HuH-7 (cell line): ENCODE measurements around the gene TBC1D1.

ENCODE experiments used
- DNase-seq: peaks from one replicate; pipeline ENCODE4 v3.0.0; 2011; ENCODE audit warnings: low spot score

Gene TBC1D1

DNA sequence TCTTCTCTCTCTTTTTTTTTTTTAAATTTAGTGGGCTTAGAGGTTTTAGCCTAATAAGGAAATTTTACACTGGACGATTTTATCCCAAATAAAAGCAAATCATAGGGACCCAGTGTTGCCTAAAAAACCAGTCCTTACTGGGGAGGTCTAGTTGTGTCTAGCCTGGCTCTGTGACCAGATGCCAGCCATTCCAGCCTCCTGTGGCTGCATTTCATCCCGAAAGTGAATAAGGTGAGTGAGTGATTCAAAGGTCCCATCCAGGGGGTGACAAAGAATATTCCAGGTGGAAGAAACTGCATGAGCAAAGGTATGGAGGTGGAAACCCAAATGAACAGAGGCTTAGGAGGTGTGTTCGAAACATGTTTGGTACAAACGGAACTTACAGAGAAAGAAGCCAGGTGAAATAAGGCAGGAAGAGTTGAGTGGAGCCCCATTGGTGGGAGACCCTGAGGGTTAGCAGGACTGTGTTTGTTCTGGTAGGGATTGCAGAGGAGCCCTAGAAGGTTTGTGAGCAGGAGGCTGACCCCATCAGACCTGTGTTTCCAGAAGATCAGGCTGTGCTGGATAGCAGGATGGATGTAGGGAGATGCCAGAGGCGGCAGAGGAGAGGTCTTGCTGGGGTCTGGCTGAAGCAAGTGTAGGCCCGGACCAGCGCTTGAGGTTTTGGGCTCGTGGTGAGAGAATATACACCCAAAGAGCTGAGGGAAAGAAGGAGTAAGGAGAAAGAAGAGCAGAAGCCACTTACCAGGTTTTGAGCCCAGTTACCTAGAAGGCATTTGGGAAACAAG, 100.9 kb downstream of the TBC1D1 start:
- DNase-seq: no peak

DNA sequence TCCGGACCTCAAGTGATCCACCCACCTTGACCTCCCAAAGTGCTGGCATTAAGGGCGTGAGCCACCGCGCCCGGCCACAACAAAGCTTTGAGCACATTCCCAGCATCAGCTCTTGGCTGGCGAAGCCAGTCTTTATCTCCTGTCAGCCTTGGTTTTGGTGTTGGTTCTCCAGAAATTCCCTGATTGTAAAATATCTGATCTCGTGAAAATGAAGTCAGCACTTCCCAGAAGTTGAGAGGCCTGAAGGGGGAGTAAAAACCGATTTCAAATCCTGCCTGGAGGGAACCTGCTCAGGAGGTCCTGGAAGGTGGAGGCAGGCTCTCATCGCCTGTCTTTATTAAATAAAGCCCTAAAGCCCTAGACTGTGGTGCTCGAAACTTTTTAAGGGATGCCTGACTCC, 102.9 kb downstream of the TBC1D1 start:
- no peak for DNase-seq

DNA sequence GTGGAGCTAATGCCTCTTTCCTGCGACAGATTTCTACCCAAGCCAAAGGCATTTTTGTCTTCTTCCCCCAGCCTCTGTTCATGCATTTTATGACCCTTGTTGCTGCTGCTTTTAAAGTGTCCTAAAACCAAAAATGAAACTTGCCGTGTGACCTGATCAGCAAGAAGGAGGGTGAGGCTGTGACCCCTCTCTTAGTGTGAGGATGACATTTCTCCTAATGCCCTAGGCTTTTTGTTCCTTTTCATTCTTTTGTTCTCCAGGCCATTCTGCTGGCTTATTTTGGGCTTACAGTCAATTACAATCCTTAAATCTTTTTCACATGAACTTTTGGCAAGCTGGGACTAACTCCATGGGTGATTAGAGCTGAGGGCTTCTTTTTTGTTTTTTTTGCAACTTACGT, 103.7 kb downstream of the TBC1D1 start:
- no peak for DNase-seq

DNA sequence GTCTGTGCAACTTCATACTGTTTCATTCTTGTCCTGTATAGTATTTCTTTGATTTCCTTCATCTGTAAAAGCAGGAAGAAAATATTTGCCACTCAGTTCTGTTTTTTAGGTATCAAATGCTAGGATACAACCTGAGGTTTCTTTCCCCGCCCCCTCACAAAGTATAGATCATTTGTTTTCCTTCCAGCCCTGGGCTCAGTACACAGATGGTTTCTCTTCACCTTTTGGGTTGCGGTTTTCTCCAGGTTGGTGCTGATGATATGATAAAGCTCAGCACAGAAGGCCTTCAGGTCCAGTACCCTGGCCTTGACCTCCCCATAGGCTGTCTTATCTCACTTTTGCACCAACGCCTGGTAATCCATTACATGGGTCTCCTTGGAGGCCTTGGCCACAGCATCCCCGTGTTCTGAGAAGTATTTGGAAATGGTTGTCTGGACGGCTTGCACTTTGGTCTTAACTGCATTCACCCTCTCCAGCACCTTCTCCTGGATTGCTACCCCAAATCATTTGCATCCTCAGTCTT, 104.5 kb downstream of the TBC1D1 start:
- DNase-seq: no peak

DNA sequence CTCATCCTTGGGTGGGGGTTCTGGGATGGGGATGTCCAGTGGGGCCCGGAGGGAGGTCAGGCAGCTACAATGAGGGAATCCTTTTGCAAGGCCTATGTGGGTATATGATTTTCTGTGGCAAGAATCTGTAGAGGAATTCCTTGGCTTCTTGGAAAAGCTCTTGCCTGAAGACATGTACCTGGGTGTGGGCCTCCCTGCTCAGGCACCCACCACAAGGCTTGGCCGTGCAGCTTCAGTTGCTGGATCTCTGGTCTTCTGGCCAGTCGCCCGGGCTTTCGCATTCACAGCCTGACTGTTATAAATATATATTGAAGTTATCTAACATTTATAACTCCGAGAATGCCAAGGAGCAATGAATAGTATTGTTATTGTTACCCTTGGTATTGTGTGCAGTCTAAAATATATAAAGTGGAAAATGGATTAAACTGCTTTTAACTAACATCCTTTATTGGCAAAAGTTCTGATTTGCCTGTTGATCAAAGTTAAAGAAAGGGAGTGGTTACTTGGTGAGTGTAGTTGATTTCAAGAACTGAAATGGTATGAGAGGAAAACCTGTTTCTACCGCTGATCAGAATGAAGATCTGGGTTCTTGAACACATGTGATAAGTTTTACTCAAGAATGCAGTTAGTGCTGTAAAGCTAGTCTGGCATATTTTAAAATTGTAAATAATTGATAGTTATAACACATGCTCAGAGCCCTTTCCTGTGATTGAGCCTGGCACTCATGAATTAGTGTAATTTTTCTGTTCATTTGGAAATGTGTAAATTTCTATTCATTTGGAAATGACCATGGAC, 105.3 kb downstream of the TBC1D1 start:
- DNase-seq: no peak

DNA sequence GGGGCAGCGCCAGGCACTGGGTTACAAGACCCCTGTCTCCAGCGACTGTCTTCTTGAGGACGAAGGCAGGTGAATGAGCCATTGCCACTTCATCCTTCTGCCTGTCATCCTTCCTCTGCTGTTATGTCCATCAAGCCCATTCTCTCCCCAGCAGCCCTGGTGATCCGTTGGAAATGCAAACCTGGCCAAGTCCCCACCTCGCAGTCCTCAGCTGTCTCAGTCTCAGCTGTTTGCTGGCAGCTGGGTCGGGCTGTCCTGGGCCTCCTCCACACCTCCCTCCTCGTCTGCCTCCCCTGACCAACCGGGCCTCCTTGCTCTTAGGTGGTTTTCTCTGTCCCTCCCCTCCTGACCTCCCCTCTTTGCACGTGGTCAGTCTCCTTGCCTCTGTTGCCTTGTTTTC, 107.3 kb downstream of the TBC1D1 start:
- no peak for DNase-seq

DNA sequence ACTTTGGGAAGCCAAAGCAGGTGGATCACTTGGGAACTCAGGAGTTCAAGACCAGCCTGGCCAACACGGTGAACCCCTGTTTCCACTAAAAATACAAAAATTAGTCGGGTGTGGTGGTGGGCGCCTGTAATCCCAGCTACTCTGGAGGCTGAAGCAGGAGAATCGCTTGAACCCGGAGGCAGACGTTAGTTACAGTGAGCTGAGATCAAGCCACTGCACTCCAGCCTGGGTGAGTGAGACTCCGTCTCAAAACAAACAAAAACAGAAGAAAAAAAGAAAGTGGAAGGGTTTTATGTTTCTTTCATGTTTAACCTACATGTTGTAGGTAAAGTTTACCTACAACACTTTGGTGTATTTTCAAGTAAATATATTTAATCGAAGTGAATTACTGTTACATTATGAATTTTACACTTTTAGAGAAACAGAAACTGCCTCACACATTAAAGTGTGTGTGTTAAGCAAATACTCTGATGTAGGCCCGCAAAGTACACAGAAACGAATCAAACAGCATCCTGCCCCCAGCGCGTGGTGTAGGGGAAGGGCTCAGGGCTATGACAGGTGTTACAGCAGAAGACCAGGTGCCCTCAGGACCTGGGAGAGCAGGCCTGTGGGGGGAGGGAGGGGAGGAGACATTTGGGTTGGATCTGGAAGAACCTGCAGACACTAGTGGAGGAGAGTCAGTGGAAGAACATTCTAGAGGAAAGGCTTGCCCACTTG, 108.3 kb downstream of the TBC1D1 start:
- DNase-seq: no peak

DNA sequence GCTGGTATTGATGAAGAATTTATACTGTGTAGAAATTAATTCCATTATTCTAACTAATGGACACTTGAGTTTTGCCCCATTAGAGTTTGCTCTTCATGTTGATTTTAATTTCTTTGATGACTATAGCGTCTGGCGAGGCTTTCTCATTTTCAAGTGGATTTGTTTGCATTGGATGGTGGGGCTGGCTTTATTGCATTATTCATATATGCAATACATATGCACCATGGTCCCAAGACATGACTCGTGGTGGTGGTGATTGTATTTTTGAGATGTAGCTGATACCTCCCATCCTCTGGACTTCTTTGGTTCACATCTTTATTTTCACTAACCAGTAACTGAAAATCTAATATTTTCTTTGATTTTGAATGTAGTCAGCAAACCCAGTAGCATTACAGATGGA, 109.1 kb downstream of the TBC1D1 start:
- no peak for DNase-seq

DNA sequence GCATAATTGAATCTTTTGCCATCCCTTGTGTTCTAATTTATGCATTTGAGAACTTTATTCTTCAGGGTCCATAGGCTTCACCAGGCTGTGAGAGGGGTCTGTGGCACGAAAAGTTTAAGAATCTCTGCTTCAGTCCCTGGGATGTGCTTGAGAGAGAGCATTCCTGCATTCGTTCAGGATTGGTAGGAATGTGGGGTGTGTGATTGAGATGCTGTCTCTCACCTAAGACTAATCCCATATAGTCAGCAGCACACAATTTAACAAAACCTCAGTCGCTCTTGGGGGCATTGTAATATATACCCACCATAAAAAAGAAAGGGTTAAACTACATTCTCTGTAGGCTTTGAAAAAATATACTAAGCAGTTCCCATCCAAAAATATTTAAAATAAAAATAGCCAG, 111.0 kb downstream of the TBC1D1 start:
- DNase-seq: no peak

DNA sequence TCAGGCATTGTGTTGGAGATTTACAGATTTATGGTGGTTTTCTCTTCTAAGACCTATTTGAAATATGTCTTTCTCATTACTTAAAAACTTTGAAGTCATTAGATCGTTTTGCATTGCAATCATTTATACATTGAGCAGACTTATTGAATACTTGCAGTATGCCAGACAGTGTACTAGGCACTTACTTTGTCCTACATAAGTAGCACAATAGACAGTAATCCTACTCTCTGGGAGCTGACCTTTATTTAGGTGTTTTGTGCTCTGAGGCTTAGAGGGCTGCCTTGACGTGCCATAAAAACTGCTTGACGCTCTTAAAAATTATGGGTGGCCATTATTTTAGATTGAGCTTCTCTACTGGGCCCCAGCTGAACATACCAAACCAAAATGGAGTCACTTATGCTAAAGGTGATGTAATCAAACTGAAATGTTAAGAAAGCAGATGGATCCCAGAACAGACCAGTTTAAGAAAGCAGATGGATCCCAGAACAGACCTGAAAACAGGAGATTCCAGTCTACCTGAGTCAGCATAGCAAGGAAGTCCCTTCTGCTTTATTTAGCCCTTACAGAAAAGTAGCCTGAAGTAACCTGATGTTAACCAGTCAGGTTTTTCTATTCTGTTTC, 111.7 kb downstream of the TBC1D1 start:
- no peak for DNase-seq

DNA sequence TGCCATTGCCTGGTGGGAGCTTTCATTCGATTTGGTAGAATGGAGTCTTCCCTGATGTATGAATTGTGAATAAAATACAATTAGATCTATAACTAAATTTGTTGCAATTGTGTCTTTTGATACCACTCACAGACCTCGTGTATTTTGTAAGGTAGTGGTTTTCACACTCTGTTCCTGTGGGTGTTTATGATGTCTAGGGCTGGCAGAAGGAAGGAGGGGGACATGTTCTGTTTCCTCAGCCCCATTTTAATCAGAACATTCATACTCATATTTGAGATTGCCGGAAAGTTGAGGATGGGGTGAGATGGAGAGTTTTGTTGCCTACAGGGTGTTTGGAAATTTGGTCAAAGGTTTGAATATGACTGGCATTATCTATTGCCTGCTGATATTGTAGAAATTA, 112.2 kb downstream of the TBC1D1 start:
- no peak for DNase-seq

DNA sequence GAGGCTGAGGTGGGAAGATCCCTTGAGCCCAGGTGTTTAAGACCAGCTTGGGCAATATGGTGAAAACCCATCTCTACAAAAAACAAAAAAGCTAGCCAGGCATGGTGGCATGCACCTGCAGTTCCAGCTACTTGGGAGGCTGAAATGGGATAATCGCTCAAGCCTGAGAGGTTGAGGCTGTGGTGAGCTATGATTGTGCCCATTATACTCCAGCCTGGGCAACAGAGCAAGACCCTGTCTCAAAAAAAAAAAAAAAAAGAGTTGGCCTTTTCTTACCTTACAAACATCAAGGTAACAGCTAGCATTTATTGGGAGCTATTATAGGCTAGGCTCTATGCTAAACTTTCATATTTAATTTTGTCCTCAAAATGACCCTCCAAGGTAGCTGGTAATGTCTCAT, 112.7 kb downstream of the TBC1D1 start:
- no peak for DNase-seq

DNA sequence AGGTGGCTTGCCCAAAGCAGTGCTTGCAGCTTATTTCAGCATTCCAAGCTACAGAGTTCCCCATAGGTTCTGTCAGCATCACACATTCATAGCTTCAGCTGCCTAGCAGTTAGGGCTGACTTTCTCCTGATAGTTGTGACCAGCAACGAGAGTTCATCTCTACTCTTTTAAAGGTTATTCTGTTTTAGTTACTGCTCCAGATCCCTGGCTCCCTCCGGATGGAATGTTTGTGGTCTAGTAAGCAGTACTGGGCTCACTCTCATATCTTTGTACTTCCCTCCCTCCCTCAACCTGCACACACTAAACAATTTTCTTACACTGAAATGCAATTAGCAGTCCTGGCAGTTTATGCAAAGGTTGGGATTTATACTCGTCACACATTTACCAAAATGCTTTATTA, 113.2 kb downstream of the TBC1D1 start:
- DNase-seq: no peak

DNA sequence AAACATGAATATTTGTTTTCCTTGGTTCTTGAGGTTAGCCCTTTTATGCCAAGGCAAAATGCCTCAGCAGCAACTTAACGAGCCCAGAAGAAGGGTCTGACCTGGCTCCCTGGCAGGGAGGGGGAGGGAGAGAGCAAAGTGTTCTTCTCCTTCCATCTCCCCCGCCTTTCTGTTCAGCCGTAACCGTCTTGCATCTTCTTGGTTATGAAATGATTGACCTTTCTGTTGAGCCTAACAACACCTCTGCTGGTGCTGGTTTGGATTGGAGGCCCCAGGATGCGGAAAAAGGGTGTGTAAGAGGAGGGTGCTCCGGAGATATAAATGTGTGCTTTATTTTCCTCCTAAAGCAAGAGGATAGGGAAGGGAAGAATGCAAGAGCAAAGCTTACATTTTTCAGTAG, 114.0 kb downstream of the TBC1D1 start:
- DNase-seq: no peak

DNA sequence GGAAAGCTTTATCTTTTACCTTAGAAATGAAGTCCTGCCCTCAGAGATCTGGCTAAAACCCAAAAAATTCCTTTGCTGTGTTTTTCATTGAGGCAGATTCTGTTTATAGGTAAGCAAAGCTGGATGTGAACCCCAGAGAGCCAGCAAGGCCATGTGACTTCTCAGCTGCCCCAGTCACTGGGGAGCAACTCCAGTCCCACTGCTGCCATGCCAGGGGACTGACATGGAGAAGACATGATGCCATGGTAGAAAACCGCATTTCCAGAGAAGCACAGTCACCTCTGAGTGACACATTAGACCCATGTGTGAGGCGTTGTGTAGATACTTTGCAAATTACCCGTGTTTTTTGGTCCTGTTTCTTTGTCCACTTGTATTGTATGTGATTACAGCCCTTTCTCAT, 114.8 kb downstream of the TBC1D1 start:
- no peak for DNase-seq

DNA sequence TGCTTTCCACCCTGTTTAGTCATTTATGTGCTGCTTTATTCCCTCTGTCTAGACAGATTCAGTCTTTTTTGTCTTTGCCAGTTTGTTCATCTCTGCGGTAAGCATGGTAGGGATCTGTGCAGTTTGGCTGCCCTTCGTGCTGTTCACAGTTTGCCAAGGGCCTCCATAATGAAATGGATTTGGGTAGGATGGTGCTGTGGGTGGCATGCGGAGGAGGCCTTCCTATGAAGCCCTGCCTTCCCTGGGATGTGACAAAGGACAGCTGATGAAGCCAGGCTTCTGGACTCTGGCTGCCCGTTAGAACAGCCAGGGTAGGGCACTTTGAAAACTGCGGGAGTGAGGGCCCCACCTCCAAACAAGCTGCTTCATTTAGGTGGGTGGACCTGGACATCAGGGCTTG, 116.8 kb downstream of the TBC1D1 start:
- no peak for DNase-seq

DNA sequence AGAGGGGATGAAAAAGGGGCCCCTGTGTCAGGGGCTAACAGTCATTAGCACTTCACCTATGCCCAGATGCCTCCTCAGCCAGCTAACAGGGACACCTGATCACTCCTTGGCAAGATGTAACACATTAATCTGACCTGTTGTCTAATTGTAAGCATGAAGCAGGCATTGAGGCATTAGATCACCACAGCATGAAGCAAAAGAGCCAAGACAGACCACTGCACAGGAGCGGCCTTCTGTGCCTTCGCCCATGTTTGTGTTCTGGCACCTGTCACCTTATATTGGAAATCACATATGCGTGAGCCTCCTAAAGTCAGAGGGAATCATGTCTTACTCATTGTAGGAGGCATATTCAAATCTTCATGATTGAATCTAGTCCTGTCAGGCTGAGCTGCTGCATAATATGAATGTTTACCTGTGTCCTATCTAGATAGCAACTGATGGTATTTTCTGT, 117.7 kb downstream of the TBC1D1 start:
- DNase-seq: no peak

DNA sequence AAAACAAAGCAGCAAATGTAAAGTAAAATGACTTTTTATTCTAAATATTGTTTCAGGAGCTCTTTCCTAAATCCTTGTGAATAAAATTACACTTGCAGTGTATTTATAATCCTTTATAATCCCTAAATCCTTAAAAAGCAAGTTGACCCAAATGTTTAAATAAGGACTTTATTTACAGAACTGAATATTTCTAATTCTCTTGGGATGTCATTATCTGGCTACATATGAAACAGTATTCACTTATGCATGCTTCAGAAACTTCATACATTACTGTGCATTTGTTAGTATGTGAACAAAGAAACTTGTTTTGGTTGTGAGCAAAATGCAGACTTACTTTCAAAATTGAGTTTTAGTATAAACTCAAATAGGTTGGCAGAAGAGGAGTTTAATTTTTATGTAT, 118.5 kb downstream of the TBC1D1 start:
- no peak for DNase-seq

DNA sequence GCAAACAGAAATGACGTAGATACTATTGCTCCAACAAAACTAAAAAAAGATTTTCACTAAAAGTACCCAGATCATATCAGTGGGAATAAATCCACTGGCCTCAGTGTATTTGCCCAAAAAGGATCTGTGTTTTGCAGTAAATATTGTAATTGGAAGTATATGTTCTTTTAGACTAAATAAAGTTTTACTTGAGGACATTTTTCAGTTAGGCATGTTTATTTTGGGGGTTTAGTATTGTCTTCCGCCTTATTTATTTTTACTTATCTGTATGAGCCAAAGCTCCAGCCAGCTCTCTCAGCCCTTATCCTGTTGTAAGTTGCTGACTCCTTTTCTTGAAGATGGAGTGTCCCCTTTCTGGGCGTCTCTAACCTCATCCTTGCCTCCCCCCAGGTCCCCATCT, 119.1 kb downstream of the TBC1D1 start:
- DNase-seq: no peak

DNA sequence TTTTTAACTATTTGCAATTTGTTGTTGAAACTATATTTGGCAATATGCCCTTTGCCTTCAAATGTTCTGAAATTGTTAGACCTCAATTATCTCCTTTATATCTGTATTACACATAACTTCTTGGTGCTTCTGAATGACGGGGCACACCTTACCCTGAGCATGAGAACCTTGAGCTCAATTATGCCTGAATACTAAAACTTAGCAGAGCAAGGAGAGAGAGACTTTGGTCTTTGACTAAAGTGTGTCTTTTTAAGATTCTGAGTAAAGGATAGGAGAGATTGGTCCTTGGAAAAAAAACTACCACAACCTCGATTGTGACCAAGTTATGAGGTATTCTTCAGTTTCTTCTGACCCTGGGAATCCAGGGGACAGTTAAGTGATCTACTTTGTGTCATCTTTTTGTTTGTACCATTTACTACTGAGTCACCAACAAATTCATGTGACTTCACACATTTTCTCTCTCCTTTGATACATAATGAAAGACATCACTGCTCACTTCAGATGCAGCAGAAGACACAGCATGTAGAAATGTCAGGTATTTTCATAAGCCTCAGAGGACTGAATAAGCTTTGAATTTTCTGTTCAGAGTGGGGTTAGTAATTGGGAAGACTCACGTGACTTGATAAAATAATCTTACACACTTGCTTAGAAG, 120.8 kb downstream of the TBC1D1 start:
- no peak for DNase-seq

DNA sequence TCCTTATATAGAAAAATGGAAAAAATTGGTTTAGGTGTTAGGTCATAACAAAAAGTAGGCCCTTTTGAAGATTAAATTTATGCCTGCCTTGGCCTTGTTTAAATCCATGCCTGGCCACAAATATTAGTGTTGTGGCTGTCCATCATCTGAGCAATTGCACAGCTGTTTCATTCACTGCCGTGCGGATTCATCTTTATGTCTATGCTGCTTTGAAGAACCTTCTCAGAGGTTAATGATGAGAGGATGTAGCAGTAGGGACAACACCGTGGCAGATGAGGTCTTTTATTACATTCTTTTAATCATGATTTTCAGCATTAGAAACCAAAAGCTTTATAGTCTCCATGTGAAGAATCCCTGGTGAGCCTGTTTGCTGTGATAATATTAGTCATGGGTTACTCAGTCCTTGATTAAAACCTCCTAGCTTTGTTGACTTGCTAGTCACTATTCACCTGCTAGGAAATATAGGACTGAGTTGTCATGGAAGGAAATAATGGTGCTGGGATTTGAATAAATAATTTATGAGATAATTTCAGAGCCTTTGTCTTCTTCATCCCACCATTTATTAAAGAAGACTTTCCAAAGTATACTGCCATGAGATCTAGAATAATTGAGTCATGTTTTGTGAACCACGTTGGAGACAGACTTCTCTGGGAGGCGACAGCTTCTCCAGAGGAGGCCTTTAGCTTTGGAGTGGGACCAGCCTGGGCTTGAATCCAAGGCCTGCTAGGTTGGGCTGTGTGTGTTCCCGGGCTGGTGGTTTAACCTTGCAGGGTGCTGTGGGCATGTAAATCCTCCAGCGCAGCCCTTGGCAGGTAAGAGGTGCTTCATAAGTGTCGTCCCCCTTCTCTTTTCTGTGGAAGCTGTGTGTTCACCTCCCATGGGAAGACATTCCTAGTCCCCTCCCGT, 122.8 kb downstream of the TBC1D1 start:
- DNase-seq: no peak
